ENCODE data around the gene TOE1.
"Not testable (repeated sequence)": the region's sequence is repeated elsewhere in the genome, so short reads cannot be mapped to it uniquely, and the experiment has no call there.

The TOE1 gene

DNA sequence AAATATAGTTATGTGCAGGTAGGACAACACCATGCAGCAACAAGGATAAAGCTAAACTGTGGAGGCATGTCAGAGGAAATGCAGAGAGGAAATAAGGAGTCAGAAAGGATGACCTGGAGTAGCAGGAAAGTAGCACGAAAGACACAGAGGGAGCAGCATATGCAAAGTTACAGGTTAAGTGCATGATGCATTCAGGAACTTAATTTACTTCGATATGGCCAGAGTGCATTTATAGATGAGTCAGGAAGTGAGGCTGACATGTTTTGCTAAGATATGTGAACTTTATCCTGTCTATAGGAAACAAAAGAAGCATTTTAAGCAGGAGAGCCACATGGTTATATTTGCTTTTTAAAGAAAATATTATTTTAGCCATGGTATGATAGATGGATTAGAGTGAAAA, 15.7 kb downstream of the TOE1 start:
- no peak for DNase-seq

DNA sequence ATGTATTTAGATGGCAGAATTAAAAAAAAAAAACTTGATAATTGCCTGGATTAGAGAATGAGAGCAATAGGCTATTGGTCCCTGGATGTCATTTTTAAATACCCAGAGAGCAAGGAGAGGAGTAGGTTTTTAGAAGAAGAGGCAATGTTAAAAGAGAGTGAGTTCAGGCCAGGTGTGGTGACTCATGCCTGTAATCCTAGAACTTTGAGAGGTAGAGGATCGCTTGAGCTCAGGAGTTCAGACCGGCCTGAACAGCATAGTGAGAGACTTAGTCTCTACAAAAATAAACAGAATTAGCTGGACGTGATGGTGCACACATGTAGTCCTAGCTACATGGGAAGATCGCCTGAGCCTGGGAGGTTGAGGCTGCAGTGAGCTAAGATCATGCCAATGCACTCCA, 16.2 kb downstream of the TOE1 start:
- DNase-seq: no peak

DNA sequence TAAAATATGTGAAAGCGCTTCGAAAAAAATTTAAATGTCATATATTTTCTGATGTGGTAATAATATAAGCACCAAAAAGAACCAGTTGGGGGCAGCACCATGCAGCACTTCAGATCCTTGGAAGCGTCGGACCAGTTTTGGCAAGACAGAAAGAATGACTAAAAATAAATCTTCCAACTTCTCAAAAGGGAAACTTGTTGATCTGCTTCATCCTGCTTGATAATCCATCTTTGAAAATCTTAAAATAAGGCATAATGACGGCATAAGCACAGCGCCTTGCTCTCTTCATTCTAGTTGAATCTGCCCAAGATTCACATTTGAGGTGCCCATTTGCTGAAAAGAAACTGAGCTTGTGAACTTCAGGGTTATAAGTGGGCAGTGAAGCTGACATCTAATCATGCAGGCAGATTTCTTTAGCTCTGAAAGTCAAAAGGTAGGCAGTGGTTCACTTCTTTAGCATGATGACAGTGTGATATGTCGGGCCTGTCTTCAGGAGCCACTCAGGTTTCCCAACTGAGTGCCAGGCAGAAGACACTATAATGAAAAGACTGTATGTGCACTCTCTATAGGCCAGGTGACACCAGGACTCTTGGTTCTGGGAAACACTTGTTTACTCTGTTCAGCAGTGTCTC, 20.0 kb downstream of the TOE1 start:
- DNase-seq: peak; percentile 31 to 42

GRCh38 chr1:45360981-45361380, 21.0 kb downstream of the TOE1 start:
- not testable (repeated sequence) for DNase-seq

DNA sequence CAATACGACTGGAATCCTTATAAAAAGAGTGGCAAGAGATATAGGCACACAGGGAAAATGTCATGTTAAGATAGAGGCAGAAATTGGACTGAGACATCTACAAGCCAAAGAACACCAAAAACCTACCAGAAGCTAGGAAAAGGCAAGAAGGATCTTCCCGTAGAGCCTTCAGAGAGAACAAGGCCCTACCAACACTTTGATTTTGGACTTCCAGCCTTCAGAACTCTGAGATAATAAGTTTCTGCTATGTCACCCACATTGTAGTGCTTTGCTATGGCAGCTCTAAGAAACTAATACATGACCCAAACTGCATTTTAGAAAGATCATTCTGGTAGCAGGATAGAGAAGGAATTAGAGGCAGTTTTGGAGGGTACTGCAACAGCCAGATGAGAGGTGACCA, 24.3 kb downstream of the TOE1 start:
- no peak for DNase-seq

DNA sequence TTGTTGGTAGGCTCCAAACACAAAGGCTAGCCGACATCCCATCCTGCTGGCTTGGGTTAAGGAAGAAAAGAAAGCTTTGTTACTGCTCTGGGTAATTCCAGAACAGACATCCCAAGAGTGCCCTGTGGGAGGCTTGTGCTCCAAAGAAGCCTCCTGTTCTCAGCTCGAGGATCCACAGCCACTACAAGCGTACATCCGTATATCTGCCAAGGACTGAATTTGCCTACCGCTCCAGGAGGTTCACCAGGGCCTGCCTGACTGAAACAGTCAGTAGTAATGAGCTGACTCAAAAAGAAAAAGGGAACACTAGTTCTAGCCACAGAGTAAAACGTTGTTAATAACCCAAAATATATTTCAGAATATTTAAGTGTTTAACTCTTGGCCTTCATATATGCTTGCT, 25.1 kb downstream of the TOE1 start:
- no peak for DNase-seq

GRCh38 chr1:45370575-45370974, 30.6 kb downstream of the TOE1 start:
- DNase-seq: no peak

- no peak for DNase-seq
These were observed 33.6 kb downstream of the TOE1 start for GRCh38 chr1:45373573-45373972.

- DNase-seq: no peak
These were observed 35.4 kb downstream of the TOE1 start for GRCh38 chr1:45375104-45376090.

DNA sequence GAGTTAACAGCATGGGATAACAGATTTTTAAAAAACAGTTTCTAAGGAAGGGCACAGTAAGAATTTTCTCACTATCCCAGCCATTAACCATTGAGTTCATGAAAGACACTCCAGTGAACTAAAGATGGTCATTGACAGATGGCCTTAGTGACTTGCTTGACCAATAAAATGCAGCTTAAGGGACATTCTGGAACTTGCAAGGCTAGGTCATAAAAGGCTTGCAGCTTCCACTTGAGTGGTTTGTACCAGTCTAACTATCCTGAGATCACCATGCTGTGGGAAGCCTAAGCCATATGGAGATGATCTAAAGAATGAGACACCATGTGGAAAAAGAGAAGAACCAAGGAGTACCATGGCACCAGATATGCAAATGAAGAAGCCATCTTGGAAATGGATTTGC, 38.2 kb downstream of the TOE1 start:
- DNase-seq: no peak

DNA sequence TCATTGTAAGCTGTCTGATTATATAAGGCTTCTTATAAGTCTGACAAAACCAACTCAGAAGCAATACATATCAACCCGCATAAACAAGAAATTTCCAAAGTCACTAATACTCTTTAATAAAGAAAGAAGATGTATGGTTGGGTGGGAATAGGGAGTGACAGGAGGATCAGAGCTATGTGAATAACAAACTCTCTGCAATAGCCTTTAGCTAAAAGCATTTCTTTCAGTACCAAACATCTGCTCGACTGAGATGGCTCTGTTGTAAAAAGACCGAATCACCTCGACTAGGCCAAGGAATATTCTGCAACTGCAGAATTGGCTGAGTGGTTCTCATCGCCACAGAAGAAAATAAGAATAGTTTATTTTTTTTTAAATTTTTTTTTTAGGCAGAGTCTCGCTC, 39.6 kb downstream of the TOE1 start:
- no peak for DNase-seq

DNA sequence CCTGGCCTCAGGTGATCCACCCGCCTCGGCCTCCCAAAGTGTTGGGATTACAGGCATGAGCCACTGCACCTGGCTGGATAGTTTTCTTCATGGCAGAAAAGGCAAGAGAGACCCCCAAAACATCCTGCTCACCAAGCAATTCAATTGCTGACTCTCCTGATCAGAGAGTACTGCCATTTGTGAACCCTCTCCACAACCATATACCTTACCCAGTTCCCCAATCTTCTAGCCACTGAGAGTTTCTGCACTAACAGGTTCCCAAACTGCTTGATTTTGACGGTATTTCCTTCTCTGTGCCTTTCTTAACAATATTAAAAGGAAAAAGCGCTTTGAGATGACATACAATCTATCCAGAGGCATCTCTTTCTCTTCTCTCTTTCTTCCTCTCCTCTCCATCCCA, 40.2 kb downstream of the TOE1 start:
- DNase-seq: no peak

DNA sequence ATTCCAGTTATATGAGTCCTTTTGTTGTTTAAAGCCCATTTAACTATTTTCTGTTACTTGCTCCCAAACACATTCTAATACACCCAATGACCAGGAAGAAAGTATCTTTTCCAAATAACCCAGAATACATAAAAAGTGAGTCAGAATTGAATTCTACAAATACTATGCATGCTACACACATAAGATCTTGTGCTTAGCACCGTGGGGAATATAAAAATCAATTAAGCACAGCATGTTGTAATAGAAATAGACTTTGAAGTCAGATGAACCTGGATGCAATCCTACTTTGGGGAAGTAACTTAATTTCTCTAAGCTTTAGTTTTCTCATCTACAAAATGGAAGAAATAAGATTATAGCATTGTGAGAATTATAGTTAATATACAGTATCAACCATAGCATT, 40.8 kb downstream of the TOE1 start:
- no peak for DNase-seq

DNA sequence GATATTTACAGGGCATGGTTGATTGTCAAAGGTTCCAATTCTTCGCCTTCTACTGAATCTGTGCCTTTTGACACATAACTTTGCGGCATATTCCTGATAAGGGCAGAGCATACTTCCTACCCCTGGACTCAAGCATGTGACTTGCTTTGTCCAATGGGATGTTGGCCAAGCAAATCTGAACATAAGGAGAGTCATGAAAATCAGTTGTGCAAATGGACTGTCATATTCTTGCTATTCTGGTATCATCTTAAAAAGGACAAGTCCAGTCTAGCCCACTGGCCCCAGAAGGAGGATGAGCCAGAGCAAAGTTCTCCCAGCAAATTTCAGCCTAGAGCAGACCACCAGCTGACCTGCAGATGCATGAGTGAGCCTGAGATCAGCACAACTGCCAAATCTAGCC, 41.3 kb downstream of the TOE1 start:
- no peak for DNase-seq

GRCh38 chr1:45383191-45383590, 43.2 kb downstream of the TOE1 start:
- no peak for DNase-seq

- DNase-seq: not testable (repeated sequence)
These were observed 44.2 kb downstream of the TOE1 start for GRCh38 chr1:45384213-45384612.

- no peak for DNase-seq
These were observed 45.3 kb downstream of the TOE1 start for GRCh38 chr1:45385302-45385701.

DNA sequence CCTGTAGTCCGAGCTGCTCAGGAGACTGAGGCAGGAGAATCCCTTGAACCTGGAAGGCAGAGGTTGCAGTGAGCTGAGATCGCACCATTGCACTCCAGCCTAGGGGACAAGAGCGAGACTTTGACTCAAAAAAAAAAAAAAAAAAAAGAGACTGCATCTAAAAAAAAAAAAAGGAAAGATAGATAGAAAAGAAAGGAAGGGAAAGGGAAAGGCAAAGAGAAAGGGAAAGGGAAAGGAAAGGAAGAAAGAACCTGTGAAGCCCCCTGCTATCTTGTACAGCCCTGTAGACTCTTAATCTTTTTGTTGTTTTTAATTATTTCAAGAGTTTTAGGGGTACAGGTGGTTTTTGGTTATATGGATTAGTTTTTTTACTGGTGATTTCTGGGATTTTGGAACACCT, 46.2 kb downstream of the TOE1 start:
- DNase-seq: no peak
